ENCODE measurements around the gene ATOH8. TPM values are rescaled to one million over a fixed set of nuclear protein-coding genes. Genes with fewer than 3 reads are reported as not detected.

ATOH8 gene
- total RNA-seq, 4 donors from 2014 or later: 41.1 to 124 (median 62.5) TPM

GRCh38 chr2:85768713-85769112 is 14.9 kb downstream of the ATOH8 start:
- H3K27ac ChIP-seq (replicated peaks in 1 of 4): peak overlapping the region; percentile 2 to 91 (median 65)
- WGBS: 40% methylated on average over 8 of the region's 8 CpGs
- peaks cover 0 to 60% (median 54%) of the 10 kb centered on the region in 4 donors for H3K36me3 ChIP-seq
- TF ChIP-seq POLR2AphosphoS5 (IDR thresholded peaks at IDR 0.05): peak; percentile 7 to 53
- TF ChIP-seq POLR2A (IDR thresholded peaks at IDR 0.05; ENCODE audit: low read depth): no peak
- no peak for DNase-seq (ENCODE audit: extremely low spot score)
- no peaks in the 10 kb centered on the region for H3K27me3 ChIP-seq
- intact Hi-C loops (cut with DNase I): no loop called here
- peaks cover 89 to 99% (median 95%) of the 10 kb centered on the region in 4 donors for H3K4me1 ChIP-seq
- H3K4me3 ChIP-seq: peak overlapping the region in 2 of 4 donors; percentile 1 to 6
- H3K9me3 ChIP-seq: no peaks in the 10 kb centered on the region

GRCh38 chr2:85769236-85769982 is 15.6 kb downstream of the ATOH8 start:
- peak overlapping the region in 3 of 4 donors; percentile 50 to 91 (median 80) for H3K27ac ChIP-seq (replicated peaks in 1 of 4)

GRCh38 chr2:85769983-85770362 is 16.2 kb downstream of the ATOH8 start:
- no peak overlapping the region for H3K4me3 ChIP-seq
- peaks cover 90 to 99% (median 95%) of the 10 kb centered on the region in 4 donors for H3K4me1 ChIP-seq
- H3K36me3 ChIP-seq: peaks cover 0 to 57% (median 50%) of the 10 kb centered on the region in 4 donors
- no peak for DNase-seq (ENCODE audit: extremely low spot score)
- no peak for TF ChIP-seq EP300 (IDR thresholded peaks at IDR 0.05)
- no peak for TF ChIP-seq POLR2AphosphoS5 (IDR thresholded peaks at IDR 0.05)
- no peak for TF ChIP-seq CTCF (IDR thresholded peaks at IDR 0.05)
- TF ChIP-seq POLR2A (IDR thresholded peaks at IDR 0.05; ENCODE audit: low read depth): no peak
- intact Hi-C loops (cut with DNase I): no loop called here
- WGBS: 87% methylated on average over 6 of the region's 7 CpGs
- H3K9me3 ChIP-seq: no peaks in the 10 kb centered on the region
- no peaks in the 10 kb centered on the region for H3K27me3 ChIP-seq
- H3K27ac ChIP-seq (replicated peaks in 1 of 4): peak overlapping the region; percentile 8 to 91 (median 80)

More at GRCh38 chr2:85769236-85769982, 15.6 kb downstream of the ATOH8 start:
- 81% methylated on average over 9 of the region's 12 CpGs for WGBS
- peaks cover 0 to 60% (median 52%) of the 10 kb centered on the region in 4 donors for H3K36me3 ChIP-seq
- no peaks in the 10 kb centered on the region for H3K9me3 ChIP-seq
- peaks cover 90 to 99% (median 95%) of the 10 kb centered on the region in 4 donors for H3K4me1 ChIP-seq
- no peaks in the 10 kb centered on the region for H3K27me3 ChIP-seq
- intact Hi-C loops (cut with DNase I): no loop called here
- H3K4me3 ChIP-seq: no peak overlapping the region
- peak in 1 of 3 experiments; percentile 34 for TF ChIP-seq CTCF (IDR thresholded peaks at IDR 0.05)
- no peak for TF ChIP-seq POLR2A (IDR thresholded peaks at IDR 0.05; ENCODE audit: low read depth)
- no peak for DNase-seq (ENCODE audit: extremely low spot score)

- H3K9me3 ChIP-seq: no peaks in the 10 kb centered on the region
- H3K27me3 ChIP-seq: no peaks in the 10 kb centered on the region
- WGBS: 82% methylated on average over 12 of the region's 12 CpGs
- H3K27ac ChIP-seq (replicated peaks in 1 of 4): peak overlapping the region; percentile 80 to 91 (median 84)
- TF ChIP-seq EP300 (IDR thresholded peaks at IDR 0.05) (no peak), POLR2AphosphoS5 (IDR thresholded peaks at IDR 0.05) (no peak), POLR2A (IDR thresholded peaks at IDR 0.05; ENCODE audit: low read depth) (no peak), CTCF (IDR thresholded peaks at IDR 0.05) (no peak)
- no peak for DNase-seq (ENCODE audit: extremely low spot score)
- intact Hi-C loops (cut with DNase I): no loop called here
- H3K4me3 ChIP-seq: no peak overlapping the region
- H3K4me1 ChIP-seq: peaks cover 90 to 99% (median 95%) of the 10 kb centered on the region in 4 donors
- H3K36me3 ChIP-seq: peaks cover 0 to 57% (median 46%) of the 10 kb centered on the region in 4 donors
Observed at GRCh38 chr2:85770369-85770768, 16.6 kb downstream of the ATOH8 start.

- DNase-seq (ENCODE audit: extremely low spot score): no peak
- H3K27ac ChIP-seq (replicated peaks in 1 of 4): peak overlapping the region; percentile 80 to 91 (median 84)
- no peak overlapping the region for H3K4me3 ChIP-seq
- H3K27me3 ChIP-seq: no peaks in the 10 kb centered on the region
- 92% methylated on average over 10 of the region's 10 CpGs for WGBS
- TF ChIP-seq POLR2AphosphoS5 (IDR thresholded peaks at IDR 0.05): no peak
- no peak for TF ChIP-seq EP300 (IDR thresholded peaks at IDR 0.05)
- no peak for TF ChIP-seq POLR2A (IDR thresholded peaks at IDR 0.05; ENCODE audit: low read depth)
- TF ChIP-seq CTCF (IDR thresholded peaks at IDR 0.05): no peak
- intact Hi-C loops (cut with DNase I): no loop called here
- H3K36me3 ChIP-seq: peaks cover 0 to 54% (median 43%) of the 10 kb centered on the region in 4 donors
- peaks cover 90 to 99% (median 95%) of the 10 kb centered on the region in 4 donors for H3K4me1 ChIP-seq
- no peaks in the 10 kb centered on the region for H3K9me3 ChIP-seq
Observed at GRCh38 chr2:85770786-85771409, 17.1 kb downstream of the ATOH8 start.

All from esophagus muscularis mucosa (tissue), 4 donors.